Measurements from ENCODE around the gene NAA80. TPM values are rescaled to one million over a fixed set of nuclear protein-coding genes. Genes with fewer than 3 reads are reported as not detected.
A peak's percentile ranks its signal among the peaks of the same experiment; 100 is the strongest.

Gene NAA80
- total RNA-seq, 1 donor from 2014 or later, result 6.3 TPM

- no peak within 1 kb of the TSS for H3K4me3 Mint-ChIP-seq (ENCODE audit: unreplicated experiment)
- Histone ChIP-seq H3K27ac (ENCODE audit: low read depth, low read length) (no peak within 1 kb of the TSS), H3K9me3 (ENCODE audit: insufficient read depth, low read depth, low read length) (no peaks in the 10 kb centered on the region), H3K27me3 (ENCODE audit: insufficient read depth, low read length) (peaks cover 8% of the 10 kb centered on the region), H4K20me1 (ENCODE audit: insufficient read depth, low read length) (no peaks in the 10 kb centered on the region), H3K4me1 (ENCODE audit: insufficient read depth, low read length) (peaks cover 42% of the 10 kb centered on the region), H3K4me3 (ENCODE audit: insufficient read depth, low read depth, low read length) (no peak within 1 kb of the TSS), H2AFZ (ENCODE audit: low read depth, low read length) (no peak within 1 kb of the TSS), H3K9ac (ENCODE audit: low read length) (no peak within 1 kb of the TSS), H3K4me2 (ENCODE audit: low read length) (peak within 1 kb of the TSS; percentile 26), H3K79me2 (ENCODE audit: insufficient read depth, low read length) (no peaks in the 10 kb centered on the region), H3K36me3 (ENCODE audit: insufficient read depth, low read length) (no peaks in the 10 kb centered on the region)
- peaks cover 2% of the 10 kb centered on the region for H3K36me3 Mint-ChIP-seq (ENCODE audit: low read depth, unreplicated experiment)
- H3K4me1 Mint-ChIP-seq (ENCODE audit: low read depth, unreplicated experiment), result peaks cover 33% of the 10 kb centered on the region
- DNase-seq (ENCODE audit: low read depth) (no peak), FAIRE-seq (no peak)
- no peaks in the 10 kb centered on the region for H3K9me3 Mint-ChIP-seq (ENCODE audit: unreplicated experiment)
- TF ChIP-seq CTCF (IDR thresholded peaks at IDR 0.05; ENCODE audit: insufficient read depth, low read depth, low read length) (no peak), EZH2 (IDR thresholded peaks at IDR 0.05; ENCODE audit: insufficient read depth, low read length) (no peak)
- H3K27me3 Mint-ChIP-seq (ENCODE audit: low read depth, unreplicated experiment), result peaks cover 5% of the 10 kb centered on the region
- peak within 1 kb of the TSS; percentile 27 for H3K27ac Mint-ChIP-seq (ENCODE audit: unreplicated experiment)
These were observed 30.3 kb downstream of the NAA80 start, which contains the start of gene SEMA3B for GRCh38 chr3:50268703-50269451. Gene SEMA3B, plus strand, starts transcription at chr3:50269147. Its CDS starts 94 bp downstream, at chr3:50269241.

GRCh38 chr3:50268276-50268675, 30.9 kb downstream of the NAA80 start:
- DNase-seq (ENCODE audit: low read depth) (no peak), FAIRE-seq (no peak)
- no peak for TF ChIP-seq CTCF (IDR thresholded peaks at IDR 0.05; ENCODE audit: insufficient read depth, low read depth, low read length)
- TF ChIP-seq EZH2 (IDR thresholded peaks at IDR 0.05; ENCODE audit: insufficient read depth, low read length), result no peak
- peaks cover 2% of the 10 kb centered on the region for H3K36me3 Mint-ChIP-seq (ENCODE audit: low read depth, unreplicated experiment)
- peaks cover 33% of the 10 kb centered on the region for H3K4me1 Mint-ChIP-seq (ENCODE audit: low read depth, unreplicated experiment)
- Histone ChIP-seq H4K20me1 (ENCODE audit: insufficient read depth, low read length) (no peaks in the 10 kb centered on the region), H3K36me3 (ENCODE audit: insufficient read depth, low read length) (no peaks in the 10 kb centered on the region), H3K9ac (ENCODE audit: low read length) (no peak overlapping the region), H3K4me3 (ENCODE audit: insufficient read depth, low read depth, low read length) (no peak overlapping the region), H3K79me2 (ENCODE audit: insufficient read depth, low read length) (no peaks in the 10 kb centered on the region), H3K4me2 (ENCODE audit: low read length) (no peak overlapping the region), H2AFZ (ENCODE audit: low read depth, low read length) (no peak overlapping the region), H3K4me1 (ENCODE audit: insufficient read depth, low read length) (peaks cover 42% of the 10 kb centered on the region), H3K27ac (ENCODE audit: low read depth, low read length) (no peak overlapping the region), H3K27me3 (ENCODE audit: insufficient read depth, low read length) (peaks cover 2% of the 10 kb centered on the region), H3K9me3 (ENCODE audit: insufficient read depth, low read depth, low read length) (no peaks in the 10 kb centered on the region)
- no peak overlapping the region for H3K27ac Mint-ChIP-seq (ENCODE audit: unreplicated experiment)
- H3K4me3 Mint-ChIP-seq (ENCODE audit: unreplicated experiment), result no peak overlapping the region
- no peaks in the 10 kb centered on the region for H3K9me3 Mint-ChIP-seq (ENCODE audit: unreplicated experiment)
- H3K27me3 Mint-ChIP-seq (ENCODE audit: low read depth, unreplicated experiment), result peaks cover 5% of the 10 kb centered on the region

Measured in astrocyte (in vitro differentiated cells and primary cell).